HG03095 (cell line): ENCODE results near the gene BMPR1B.
"Not testable (repeated sequence)": the region's sequence is repeated elsewhere in the genome, so short reads cannot be mapped to it uniquely, and the experiment has no call there.

Experiments used
- ATAC-seq: cut with Tn5 transposase; IDR thresholded peaks from one replicate; pipeline ENCODE4 v1.9.1; 2021; ENCODE audit warnings: moderate library complexity; ENCODE audit not compliant: unreplicated experiment

Gene BMPR1B

DNA sequence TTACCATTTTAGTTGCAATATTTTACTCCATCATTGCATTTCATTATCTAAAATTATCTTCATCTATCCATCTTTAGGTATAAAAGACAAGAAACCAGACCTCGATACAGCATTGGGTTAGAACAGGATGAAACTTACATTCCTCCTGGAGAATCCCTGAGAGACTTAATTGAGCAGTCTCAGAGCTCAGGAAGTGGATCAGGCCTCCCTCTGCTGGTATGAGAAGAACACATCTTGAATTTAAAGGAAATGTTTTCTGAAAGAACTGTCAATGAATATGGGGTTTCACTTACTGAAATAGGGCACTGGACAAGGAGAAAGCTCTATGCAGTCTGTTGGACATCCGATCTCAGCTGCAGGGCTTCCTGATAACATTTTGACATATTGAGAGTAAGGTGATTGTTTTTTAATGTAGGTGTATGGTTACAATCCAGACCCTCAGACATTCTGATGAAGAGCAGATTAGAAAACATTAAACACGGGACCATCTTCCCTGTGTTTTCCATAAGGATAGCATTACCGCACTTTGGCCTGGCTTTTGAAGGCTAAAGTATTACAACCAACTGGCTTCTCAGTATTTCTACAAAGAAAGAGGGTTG, 367.2 kb downstream of the BMPR1B start:
- ATAC-seq, result no peak

DNA sequence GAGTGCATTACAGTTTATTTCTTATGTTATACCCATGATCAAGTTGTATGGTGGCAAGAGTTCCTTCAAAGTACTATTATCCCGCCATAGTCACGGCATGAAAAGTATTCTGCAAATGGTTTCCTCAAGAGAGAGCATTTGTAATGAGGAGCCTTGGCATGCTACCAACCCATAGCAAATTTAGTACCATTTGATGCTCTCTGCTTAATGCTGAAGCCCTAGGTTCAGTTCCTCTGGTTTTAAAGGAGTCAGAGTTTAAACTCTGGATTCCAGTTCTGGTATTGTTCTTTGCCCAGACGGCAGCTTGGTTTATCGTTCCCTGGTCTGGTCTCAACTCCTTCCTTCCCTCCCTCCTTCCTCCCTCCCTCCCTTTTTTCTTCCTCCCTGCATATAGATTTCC, 371.3 kb downstream of the BMPR1B start:
- no peak for ATAC-seq

DNA sequence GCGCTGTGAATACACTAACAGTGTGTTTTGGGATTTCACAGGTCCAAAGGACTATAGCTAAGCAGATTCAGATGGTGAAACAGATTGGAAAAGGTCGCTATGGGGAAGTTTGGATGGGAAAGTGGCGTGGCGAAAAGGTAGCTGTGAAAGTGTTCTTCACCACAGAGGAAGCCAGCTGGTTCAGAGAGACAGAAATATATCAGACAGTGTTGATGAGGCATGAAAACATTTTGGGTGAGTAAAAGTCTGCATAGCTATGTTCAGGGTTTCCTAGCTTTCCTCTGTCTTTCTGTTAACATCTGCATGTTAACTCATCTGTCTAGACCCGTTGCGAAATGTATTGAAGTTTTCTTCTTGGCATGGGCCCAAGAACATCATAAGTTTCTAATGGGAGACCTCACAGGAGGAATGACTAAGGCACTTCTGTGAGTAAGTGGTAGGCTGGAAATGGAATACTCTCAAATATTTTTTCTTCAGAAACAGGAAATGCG, 372.1 kb downstream of the BMPR1B start:
- no peak for ATAC-seq

DNA sequence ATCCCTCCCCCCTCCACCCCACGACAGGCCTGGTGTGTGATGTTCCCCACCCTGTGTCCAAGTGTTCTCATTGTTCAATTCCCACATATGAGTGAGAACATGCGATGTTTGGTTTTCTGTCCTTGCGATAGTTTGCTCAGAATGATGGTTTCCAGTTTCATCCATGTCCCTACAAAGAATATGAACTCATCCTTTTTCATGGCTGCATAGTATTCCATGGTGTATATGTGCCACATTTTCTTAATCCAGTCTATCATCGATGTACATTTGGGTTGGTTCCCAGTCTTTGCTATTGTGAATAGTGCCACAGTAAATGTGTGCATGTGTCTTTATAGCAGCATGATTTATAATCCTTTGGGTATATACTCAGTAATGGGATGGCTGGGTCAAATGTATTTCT, 376.3 kb downstream of the BMPR1B start:
- not testable (repeated sequence) for ATAC-seq

DNA sequence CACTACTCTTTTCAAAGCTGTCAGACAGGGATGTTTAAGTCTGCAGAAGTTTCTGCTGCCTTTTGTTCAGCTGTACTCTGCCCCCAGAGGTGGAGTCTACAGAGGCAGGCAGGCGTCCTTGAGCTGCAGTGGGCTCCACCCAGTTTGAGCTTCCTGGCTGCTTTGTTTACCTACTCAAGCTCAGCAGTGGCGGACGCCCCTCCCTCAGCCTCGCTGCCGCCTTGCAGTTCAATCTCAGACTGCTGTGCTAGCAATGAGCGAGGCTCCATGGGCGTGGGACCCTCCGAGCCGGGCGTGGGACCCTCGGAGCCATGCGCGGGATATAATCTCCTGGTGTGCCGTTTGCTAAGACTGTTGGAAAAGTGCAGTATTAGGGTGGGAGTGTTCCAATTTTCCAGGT, 381.7 kb downstream of the BMPR1B start:
- not testable (repeated sequence) for ATAC-seq

DNA sequence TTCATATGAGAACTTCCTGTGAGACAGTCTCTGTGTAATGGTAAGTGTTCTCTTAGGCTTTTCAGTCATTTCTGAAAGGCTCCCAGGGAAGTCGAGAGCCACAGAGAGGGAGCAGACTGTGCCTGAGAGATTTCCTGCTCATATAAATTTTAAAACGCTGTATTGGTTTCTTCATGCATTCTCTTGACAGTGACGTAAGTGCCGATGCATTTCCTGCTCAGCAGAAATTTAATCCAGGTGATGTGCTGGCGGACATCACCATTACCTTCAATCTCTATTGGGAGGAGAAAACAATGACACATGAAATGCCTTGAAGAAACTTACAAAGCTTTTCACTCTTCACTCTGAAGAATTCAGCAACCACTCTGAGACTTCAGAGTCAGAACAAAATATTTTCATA, 383.6 kb downstream of the BMPR1B start:
- no peak for ATAC-seq

DNA sequence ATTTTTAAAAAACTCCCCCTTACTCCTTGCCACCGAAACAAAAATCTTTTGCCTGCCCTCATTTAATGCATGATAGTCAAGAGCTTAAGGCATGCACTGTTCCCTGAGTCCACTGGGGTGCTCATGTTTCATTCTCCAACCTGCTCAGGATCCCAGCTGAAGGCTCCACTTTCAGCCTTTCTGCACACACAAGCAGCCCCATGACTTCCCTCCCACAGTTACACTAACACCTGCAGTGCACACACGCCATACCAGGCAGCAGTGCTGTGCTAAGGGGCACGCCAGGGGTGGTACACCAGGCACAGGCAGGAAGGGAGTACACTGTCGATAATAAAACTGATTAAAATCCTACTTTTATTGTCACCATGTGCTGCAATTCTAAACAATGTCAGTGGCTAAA, 385.2 kb downstream of the BMPR1B start:
- no peak for ATAC-seq

DNA sequence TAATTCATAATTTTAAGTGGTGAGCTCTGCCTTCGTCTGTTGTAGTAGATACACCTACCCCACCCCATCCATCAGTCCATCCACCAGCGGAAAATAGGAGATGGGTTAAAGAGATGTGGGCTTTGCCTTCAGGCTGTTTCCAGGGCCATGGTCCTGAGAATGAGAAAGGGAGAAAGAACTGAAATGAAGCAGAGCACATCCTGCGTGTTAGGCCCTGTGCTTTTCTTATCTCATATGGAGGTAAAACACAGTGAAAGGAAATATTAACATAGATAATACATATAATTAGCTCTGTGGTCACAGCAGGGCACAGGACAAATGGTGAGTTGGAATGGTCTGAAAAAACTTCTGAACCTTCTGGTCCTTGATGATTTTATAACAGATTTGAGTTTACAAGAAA, 393.5 kb downstream of the BMPR1B start:
- ATAC-seq, result no peak

DNA sequence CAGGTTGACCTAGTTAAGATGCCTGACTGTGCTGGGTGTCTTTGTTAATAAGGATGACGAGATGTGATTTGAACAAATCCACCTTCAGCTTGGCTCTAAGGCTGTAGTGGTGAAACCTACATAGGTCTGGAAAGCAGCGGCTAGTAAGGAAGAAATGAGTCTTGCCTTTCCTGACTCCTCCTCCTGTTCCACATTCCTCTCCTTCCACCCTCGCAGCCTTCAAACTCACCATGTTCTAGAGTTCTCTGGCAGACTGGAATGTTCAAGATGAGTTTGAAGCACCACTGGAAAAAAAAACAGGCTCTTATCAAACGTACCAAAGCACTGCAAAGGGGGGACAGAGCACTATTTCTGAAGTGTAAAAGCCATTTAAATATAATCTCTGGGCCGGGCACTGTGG, 395.4 kb downstream of the BMPR1B start:
- no peak for ATAC-seq

DNA sequence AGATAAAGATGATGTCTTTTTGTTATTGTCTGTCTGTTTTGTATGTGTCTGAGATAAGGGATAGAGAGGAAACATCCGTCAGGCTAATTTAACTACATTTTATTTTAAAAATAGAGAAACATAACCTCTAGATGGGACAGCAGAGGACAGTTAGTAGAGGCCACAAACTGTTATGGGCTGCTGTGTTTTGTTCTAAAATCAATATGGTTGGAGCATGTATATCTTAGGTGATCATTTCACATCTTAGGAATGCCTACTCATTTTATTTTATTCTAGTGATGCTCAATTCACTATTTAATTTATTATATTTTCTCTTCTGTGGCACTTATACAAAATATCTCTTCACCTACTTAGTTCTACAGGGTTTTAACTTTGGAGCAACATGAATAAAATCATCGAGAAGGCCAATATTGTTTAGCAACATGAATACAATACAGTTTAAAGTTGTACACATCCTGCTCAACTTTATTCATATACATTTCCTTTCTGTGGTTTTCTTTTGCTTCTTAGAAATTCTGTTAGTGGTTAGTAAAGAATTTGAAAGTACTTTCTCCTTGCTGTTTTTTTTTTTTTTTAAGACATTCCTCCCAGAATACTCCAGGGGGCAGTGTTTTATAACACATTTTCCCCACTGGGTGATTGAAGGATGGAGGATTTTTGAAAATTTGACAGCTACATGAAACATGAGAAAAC, 398.1 kb downstream of the BMPR1B start:
- ATAC-seq, result no peak

DNA sequence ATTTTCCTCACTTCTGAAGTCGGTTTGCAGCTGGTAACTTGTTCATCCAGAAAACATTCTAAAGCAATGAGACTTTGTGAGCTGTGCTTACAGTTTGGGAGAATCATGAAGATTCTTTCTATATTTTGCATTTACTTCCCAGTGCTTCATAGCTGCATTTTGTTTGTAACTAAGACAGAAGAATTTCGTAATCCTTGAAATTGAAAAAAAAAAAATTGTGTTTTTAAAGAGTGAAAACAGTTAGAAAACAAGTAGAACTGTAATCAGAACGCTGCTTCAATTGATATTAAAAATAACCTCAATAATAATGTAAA, 398.7 kb downstream of the BMPR1B start:
- ATAC-seq, result no peak

DNA sequence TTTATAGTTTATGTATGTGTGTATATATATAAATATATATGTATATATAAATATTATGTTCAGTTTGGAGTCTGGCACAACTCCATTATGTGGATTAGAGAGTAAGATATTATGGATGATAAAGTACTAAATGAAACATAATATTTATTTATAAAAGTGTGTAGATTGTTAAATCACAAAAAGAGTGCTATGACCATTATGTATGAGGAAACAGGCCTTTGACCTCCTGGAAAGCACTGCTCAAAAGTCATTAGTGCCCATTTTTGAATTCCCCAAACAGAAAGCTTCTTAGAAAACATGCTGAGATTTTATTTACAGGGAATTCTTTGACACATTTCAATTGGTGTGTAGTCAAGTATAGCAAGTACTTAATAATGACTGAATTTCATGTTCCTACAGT, 399.8 kb downstream of the BMPR1B start:
- no peak for ATAC-seq

DNA sequence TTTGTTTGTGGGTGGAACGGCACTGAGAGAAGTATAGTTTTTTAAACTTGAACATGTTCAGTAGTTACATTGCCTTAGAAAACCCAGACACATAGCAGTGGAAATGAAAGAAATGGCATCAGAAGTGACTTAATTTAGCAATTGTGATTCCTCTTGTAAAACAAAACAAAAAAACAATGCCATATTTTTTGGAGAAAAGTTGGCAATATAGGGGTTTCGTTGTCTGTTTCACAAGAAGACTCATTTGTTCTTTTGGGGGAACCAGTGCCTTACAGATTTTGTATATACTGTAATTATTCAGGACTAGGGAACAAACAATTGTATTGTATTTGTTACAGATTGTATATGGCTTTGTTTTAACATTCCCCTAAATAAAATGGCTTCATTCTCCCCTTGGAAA, 400.3 kb downstream of the BMPR1B start:
- no peak for ATAC-seq

DNA sequence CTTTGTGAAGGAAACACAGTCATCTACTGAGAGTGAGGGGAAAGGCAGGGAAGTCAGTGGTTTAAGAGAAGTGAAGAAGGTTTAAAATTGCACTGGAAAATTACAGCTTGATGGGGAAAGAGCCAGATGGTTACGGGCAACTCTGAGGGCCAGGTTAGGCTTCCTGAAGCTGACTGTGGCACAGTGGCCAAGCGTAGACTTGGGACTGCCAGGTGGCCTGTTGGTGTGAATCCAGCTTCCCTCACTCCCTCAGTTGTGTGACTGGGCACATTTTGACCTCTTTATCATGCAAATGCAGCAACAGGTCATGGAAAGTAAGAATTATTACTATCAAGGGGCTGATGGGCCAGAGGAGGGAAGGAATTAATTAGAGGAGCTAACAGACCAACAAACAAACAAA, 400.9 kb downstream of the BMPR1B start:
- no peak for ATAC-seq

DNA sequence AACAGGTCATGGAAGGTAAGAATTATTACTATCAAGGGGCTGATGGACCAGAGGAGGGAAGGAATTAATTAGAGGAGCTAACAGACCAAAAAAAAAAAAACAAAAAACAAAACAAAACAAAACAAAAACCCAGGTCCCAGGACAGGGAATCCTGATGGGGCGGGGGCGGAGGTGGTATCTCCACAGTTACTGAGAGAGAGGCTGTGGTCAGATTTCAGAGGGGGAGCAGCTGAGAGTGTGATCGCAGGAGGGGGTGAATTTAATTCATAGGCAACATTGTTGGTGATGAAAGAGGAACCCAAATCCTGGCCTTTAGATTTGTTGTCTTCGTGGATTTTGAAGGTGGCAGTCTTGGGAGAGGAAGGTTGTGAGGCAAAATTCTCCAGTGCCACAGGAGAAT, 401.6 kb downstream of the BMPR1B start:
- no peak for ATAC-seq

DNA sequence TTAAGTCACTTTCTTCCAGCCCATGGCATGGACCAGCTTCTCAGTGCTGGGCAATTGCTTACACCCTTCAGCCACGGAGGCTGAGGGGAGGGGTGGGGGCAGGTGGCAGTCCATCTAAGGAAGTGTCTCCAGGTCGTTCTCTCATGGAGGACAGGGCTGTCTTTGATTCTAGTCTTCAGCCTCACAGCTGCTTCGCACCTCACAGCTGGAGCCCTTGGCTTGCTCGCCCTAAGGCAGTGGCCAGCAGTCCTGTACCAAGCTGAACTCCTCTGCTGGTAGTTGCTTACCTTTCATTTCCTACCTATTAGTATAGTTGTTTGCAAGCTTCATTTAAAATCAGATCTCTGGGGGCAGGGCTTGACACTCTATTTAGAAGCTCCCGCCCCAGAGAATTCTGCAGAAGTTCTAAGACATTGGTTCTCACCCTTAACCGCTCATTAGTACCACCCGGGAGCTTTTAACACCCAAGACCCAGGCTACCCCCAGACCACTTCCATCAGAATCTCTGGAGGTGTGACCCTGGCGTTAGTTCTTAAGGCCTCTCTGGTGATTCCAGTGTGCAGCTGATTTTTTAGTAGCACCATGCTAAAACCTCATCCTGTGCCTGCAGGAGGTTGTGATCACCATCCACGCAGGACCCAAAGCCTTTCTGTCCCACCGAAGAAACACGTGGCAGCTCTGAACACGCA, 404.2 kb downstream of the BMPR1B start:
- no peak for ATAC-seq

DNA sequence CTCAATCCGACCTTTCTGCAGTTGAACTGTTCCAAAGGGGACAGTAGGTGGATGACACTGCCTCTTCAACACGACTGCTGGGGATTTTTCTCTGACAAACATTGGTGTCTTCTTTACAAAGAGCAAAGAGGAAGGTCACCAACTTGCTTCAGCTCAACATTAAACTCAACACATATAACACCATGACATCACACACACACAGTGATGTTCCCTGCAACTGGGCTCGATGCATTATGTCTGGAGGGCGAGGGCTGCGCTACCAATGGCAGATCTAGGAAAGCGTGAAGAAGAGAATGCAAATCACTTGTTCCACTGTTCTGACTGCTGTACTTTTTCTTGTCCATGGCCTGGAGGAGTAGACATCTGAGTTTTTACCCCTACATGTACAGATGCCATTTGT, 405.1 kb downstream of the BMPR1B start:
- ATAC-seq, result no peak

DNA sequence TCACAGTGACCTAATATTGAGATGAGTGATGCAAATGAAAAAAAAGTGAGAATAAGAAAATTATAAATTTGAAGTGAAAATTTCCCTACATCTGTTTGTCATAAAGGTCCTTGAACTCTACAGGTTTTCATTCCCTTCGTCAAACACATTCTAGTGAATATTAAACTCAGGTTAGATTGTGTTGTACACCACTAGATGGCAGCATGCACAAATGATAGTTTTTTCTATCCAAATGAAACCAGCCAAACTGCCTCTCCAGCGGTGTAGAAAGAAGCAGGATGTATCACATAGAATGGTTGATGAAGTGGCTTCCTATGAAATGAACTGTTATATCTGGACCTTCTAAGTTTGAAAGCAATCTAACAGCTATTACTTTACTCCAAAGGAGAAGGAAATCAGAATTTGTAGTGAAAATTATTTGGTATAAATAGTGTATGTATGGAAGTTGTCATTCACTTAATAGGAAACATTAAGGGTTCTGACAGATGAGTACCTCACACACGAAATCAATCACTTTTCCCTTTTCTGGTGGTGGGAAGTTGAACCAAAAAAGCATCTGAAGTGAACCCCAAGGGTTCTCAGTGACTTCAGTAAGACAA, 408.3 kb downstream of the BMPR1B start:
- ATAC-seq, result peak; percentile 90

DNA sequence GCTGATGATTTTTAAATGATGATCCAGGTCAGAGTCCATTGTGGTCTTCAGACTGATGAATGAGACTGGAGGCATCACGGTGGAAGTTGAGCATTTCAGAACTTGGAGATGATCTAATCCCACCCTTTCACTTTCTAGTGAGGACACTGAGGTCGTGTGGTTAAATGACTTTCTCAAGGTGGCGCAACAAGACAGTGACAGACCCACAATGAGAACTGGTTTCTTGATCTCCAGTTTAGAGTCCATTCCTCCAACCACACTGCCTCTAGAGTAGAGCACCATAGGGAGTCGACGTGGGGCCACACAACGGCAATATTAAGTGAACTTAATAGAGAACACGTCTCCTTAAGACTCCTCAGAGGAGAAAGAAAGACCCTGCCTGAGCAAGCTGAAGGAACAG, 410.1 kb downstream of the BMPR1B start:
- ATAC-seq, result no peak

DNA sequence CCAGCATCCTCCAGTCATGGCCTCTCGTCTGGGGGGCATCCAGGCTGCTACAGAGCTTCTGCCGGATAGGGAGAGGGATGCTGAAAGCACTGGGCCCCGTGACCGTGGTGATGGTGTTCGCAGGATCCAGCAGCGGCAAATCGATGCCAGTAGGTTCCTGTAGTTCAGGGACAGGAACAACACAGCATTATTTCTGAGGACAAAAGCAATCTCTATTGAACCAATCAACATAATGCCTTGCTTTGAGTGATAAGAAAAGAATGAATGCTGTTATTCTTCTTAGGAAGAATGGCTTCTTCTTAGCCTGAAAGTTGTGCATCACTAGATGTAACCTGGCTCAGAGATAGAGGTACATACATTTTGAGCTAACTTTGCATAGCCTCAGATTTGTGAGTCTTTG, 412.4 kb downstream of the BMPR1B start:
- ATAC-seq, result no peak

DNA sequence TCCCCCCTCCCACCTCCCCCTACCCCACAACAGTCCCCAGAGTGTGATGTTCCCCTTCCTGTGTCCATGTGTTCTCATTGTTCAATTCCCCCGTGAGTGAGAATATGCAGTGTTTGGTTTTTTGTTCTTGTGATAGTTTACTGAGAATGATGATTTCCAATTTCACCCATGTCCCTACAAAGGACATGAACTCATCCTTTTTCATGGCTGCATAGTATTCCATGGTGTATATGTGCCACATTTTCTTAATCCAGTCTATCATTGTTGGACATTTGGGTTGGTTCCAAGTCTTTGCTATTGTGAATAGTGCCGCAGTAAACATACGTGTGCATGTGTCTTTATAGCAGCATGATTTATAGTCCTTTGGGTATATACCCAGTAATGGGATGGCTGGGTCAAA, 413.6 kb downstream of the BMPR1B start:
- ATAC-seq, result not testable (repeated sequence)

DNA sequence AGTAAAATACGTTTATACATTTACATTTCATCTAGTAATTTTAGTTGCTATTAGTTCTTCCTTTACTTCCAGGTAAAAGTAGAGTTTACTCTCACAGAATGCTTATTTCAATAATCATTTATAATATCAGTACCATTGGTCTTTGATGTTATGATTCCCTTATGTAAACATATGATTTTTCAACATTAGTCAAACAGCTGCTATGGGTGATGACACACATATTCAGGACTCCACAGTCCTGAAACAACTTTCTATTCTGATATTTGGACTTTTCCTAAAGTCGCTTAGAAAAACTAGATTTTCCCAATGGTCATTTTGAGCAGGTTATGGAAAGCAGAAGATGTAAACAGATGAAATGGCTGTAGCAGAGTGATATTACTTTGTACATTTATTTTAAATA, 421.2 kb downstream of the BMPR1B start:
- ATAC-seq, result no peak
